HG02798 (cell line): ENCODE data around the gene SFMBT1.
"Not testable (repeated sequence)": the region's sequence is repeated elsewhere in the genome, so short reads cannot be mapped to it uniquely, and the experiment has no call there.

Source experiments
- ATAC-seq: cut with Tn5 transposase; IDR thresholded peaks from one replicate; pipeline ENCODE4 v1.9.1; 2021; ENCODE audit warnings: mild to moderate bottlenecking; ENCODE audit not compliant: unreplicated experiment, poor library complexity

The SFMBT1 gene

GRCh38 chr3:53039376-53039752 is 6.5 kb downstream of the SFMBT1 start:
- ATAC-seq: no peak

- no peak for ATAC-seq
These were observed 7.0 kb downstream of the SFMBT1 start for GRCh38 chr3:53038679-53039375.

GRCh38 chr3:53035825-53036619 is 9.9 kb downstream of the SFMBT1 start:
- ATAC-seq: no peak

GRCh38 chr3:53035018-53035417 is 10.9 kb downstream of the SFMBT1 start:
- ATAC-seq: not testable (repeated sequence)

GRCh38 chr3:53034411-53034810 is 11.5 kb downstream of the SFMBT1 start:
- not testable (repeated sequence) for ATAC-seq

GRCh38 chr3:53032609-53033008 is 13.3 kb downstream of the SFMBT1 start:
- ATAC-seq: no peak

- ATAC-seq: no peak
These were observed 15.0 kb downstream of the SFMBT1 start for GRCh38 chr3:53030619-53031449.

GRCh38 chr3:53028641-53029040 is 17.2 kb downstream of the SFMBT1 start:
- ATAC-seq: no peak

- no peak for ATAC-seq
These were observed 18.5 kb downstream of the SFMBT1 start for GRCh38 chr3:53027254-53027844.

GRCh38 chr3:53026382-53027162 is 19.3 kb downstream of the SFMBT1 start:
- ATAC-seq: no peak

GRCh38 chr3:53024315-53024714 is 21.6 kb downstream of the SFMBT1 start:
- no peak for ATAC-seq

GRCh38 chr3:53023072-53023823 is 22.6 kb downstream of the SFMBT1 start:
- no peak for ATAC-seq

GRCh38 chr3:53022647-53023046 is 23.2 kb downstream of the SFMBT1 start:
- ATAC-seq: no peak

GRCh38 chr3:53016236-53016635 is 29.6 kb downstream of the SFMBT1 start:
- no peak for ATAC-seq

- ATAC-seq: no peak
These were observed 34.5 kb downstream of the SFMBT1 start for GRCh38 chr3:53011324-53011723.

GRCh38 chr3:53009826-53010539 is 35.9 kb downstream of the SFMBT1 start:
- no peak for ATAC-seq

GRCh38 chr3:53008932-53009331 is 36.9 kb downstream of the SFMBT1 start:
- ATAC-seq: no peak

GRCh38 chr3:53005854-53006513 is 39.9 kb downstream of the SFMBT1 start:
- no peak for ATAC-seq
